CD14-positive monocyte (primary cell): ENCODE data around the gene C3orf18. TPM values are rescaled to one million over a fixed set of nuclear protein-coding genes. Genes with fewer than 3 reads are reported as not detected.

Source experiments
- DNase-seq, 3 donors: peaks; one replicate each; pipeline ENCODE4 v3.0.0-alpha.2; 2011 to 2022
- H2AFZ ChIP-seq: 2 replicates; pipeline ENCODE4 v1.6.0; 2012; ENCODE audit warnings: mild to moderate bottlenecking, low read depth, low read length, inconsistent platforms; ENCODE audit not compliant: insufficient read depth, poor library complexity, severe bottlenecking
- H3K27ac ChIP-seq, 2 donors: 1 replicate in 1 of 2; 2 replicates in 1 of 2; pipeline ENCODE4 v1.5.1; 2012 to 2013; ENCODE audit warnings: low read length in 2 of 2, control low read depth in 1 of 2, inconsistent platforms in 1 of 2, low read depth in 1 of 2, mild to moderate bottlenecking in 1 of 2
- H3K27me3 ChIP-seq, 2 donors: one replicate each; pipeline versions ENCODE4 v1.6.0 to v1.6.1; 2011 to 2013; ENCODE audit warnings: low read length in 2 of 2; ENCODE audit not compliant: control insufficient read depth in 2 of 2, insufficient read depth in 2 of 2
- H3K36me3 ChIP-seq, 2 donors: replicated peaks in 1 of 2; 1 replicate in 1 of 2; 2 replicates in 1 of 2; pipeline versions ENCODE4 v1.5.1 to v1.6.1; 2012 to 2013; ENCODE audit warnings: low read length in 2 of 2, control low read depth in 1 of 2, inconsistent platforms in 1 of 2, mild to moderate bottlenecking in 1 of 2; ENCODE audit not compliant: insufficient read depth in 2 of 2, control insufficient read depth in 1 of 2
- H3K4me1 ChIP-seq, 2 donors: 1 replicate in 1 of 2; 2 replicates in 1 of 2; pipeline versions ENCODE4 v1.5.1 to v1.6.1; 2012 to 2013; ENCODE audit warnings: low read length in 2 of 2, control low read depth in 1 of 2, inconsistent platforms in 1 of 2, mild to moderate bottlenecking in 1 of 2, moderate library complexity in 1 of 2; ENCODE audit not compliant: insufficient read depth in 2 of 2, control insufficient read depth in 1 of 2
- H3K4me2 ChIP-seq: replicated peaks from 2 replicates; pipeline ENCODE3; 2012; ENCODE audit warnings: low read length, moderate library complexity, mild to moderate bottlenecking; ENCODE audit not compliant: poor library complexity, severe bottlenecking; ENCODE audit errors: extremely low read depth
- H3K4me3 ChIP-seq, 3 experiments: fragments of 200-600 bp in 1 of 3; sonication (generic) in 1 of 3; replicated peaks in 1 of 3; 1 replicate in 2 of 3; 2 replicates in 1 of 3; pipeline ENCODE4 v1.5.1; 2011 to 2013; ENCODE audit warnings: low read length in 3 of 3, mild to moderate bottlenecking in 3 of 3, control low read depth in 2 of 3, low read depth in 2 of 3, inconsistent platforms in 1 of 3, moderate library complexity in 1 of 3
- H3K79me2 ChIP-seq: 2 replicates; pipeline ENCODE4 v1.6.0; 2012; ENCODE audit warnings: mild to moderate bottlenecking, control low read depth, inconsistent platforms, low read length, moderate library complexity; ENCODE audit not compliant: insufficient read depth
- H3K9ac ChIP-seq: 2 replicates; pipeline ENCODE4 v1.6.0; 2017; ENCODE audit warnings: low read length, mild to moderate bottlenecking; ENCODE audit not compliant: insufficient read depth, poor library complexity, severe bottlenecking
- H3K9me3 ChIP-seq, 2 donors: replicated peaks in 1 of 2; 1 replicate in 1 of 2; 2 replicates in 1 of 2; pipeline versions ENCODE4 v1.5.1 to v1.6.1; 2012 to 2013; ENCODE audit warnings: low read length in 2 of 2, control low read depth in 1 of 2; ENCODE audit not compliant: control insufficient read depth in 1 of 2, insufficient read depth in 1 of 2
- H4K20me1 ChIP-seq: 2 replicates; pipeline ENCODE4 v1.6.0; 2012; ENCODE audit warnings: mild to moderate bottlenecking, low read length, control low read depth, moderate library complexity; ENCODE audit not compliant: insufficient read depth
- H3K27ac Mint-ChIP-seq, 7 donors: one replicate each; pipeline ENCODE4 v1.8.0; 2020; ENCODE audit warnings: mild to moderate bottlenecking in 7 of 7, mixed read lengths in 7 of 7, moderate library complexity in 6 of 7, inconsistent platforms in 2 of 7
- H3K27me3 Mint-ChIP-seq, 3 donors: one replicate each; pipeline ENCODE4 v1.8.0; 2021 to 2022; ENCODE audit warnings: low read depth in 3 of 3, mild to moderate bottlenecking in 3 of 3, mixed read lengths in 3 of 3, moderate library complexity in 3 of 3, inconsistent platforms in 1 of 3
- H3K36me3 Mint-ChIP-seq, 2 donors: one replicate each; pipeline ENCODE4 v1.8.0; 2020; ENCODE audit warnings: mixed read lengths in 2 of 2, inconsistent platforms in 1 of 2, mild to moderate bottlenecking in 1 of 2
- H3K4me1 Mint-ChIP-seq: one replicate; pipeline ENCODE4 v1.8.0; 2020; ENCODE audit warnings: mild to moderate bottlenecking, mixed read lengths
- H3K4me3 Mint-ChIP-seq, 2 donors: one replicate each; pipeline ENCODE4 v1.8.0; 2020; ENCODE audit warnings: mild to moderate bottlenecking in 2 of 2, mixed read lengths in 2 of 2, moderate library complexity in 1 of 2
- H3K9me3 Mint-ChIP-seq, 7 donors: one replicate each; pipeline ENCODE4 v1.8.0; 2020 to 2022; ENCODE audit warnings: mixed read lengths in 7 of 7, mild to moderate bottlenecking in 6 of 7, moderate library complexity in 6 of 7, inconsistent platforms in 2 of 7
- CTCF ChIP-seq: fragments of 200-600 bp; IDR thresholded peaks from one replicate; pipeline ENCODE4 v1.8.0; 2022; ENCODE audit warnings: antibody characterized with exemption, mild to moderate bottlenecking
- WGBS: methylation state at CpG from one replicate; pipeline ENCODE4 v1.1.5; 2013; ENCODE audit warnings: missing lambda C conversion rate; ENCODE audit not compliant: insufficient coverage; 5-methylcytosine and 5-hydroxymethylcytosine counted together
- intact Hi-C, 2 donors: fragments of 100-400 bp; cut with micrococcal nuclease; formaldehyde crosslinking; loops; one replicate each; pipeline versions ENCODE4 v1.15.0 to v1.15.1; 2023
- polyA plus RNA-seq, 3 donors: library from polyadenylated mRNA; depleted of rRNA in 1 of 3; unstranded in 2 of 3; stranded (reverse) in 1 of 3; fragments of 300-500 nt in 2 of 3; fragments of >200 nt in 1 of 3; fragmentation: Illumina TruSeq in 2 of 3; gene quantifications; 1 replicate in 2 of 3; 2 replicates in 1 of 3; pipeline ENCODE4 v1.2.3, GENCODE V29; 2012 to 2021

Gene C3orf18
- polyA plus RNA-seq, 3 donors, result 0.18 to 1.5 (median 0.76) TPM

GRCh38 chr3:50599115-50599715, 31.7 kb upstream of the C3orf18 start:
- Histone ChIP-seq H3K4me1 (peaks cover 50 to 56% of the 10 kb centered on the region in 2 donors), H2AFZ (no peak overlapping the region), H3K4me3 (no peak overlapping the region), H3K4me2 (no peak overlapping the region), H3K9ac (no peak overlapping the region), H3K27ac (peak overlapping the region; percentile 8 to 85), H3K27me3 (no peaks in the 10 kb centered on the region), H4K20me1 (no peaks in the 10 kb centered on the region), H3K79me2 (peaks cover 33% of the 10 kb centered on the region), H3K9me3 (no peaks in the 10 kb centered on the region), H3K36me3 (peaks cover 5 to 7% of the 10 kb centered on the region in 2 donors)
- TF ChIP-seq CTCF, result no peak
- WGBS, result 90% methylated on average over 4 of the region's 6 CpGs
- Mint-ChIP-seq H3K4me1 (peaks cover 62% of the 10 kb centered on the region), H3K27me3 (peaks cover 0 to 1% (median 0%) of the 10 kb centered on the region in 3 donors), H3K9me3 (no peaks in the 10 kb centered on the region), H3K27ac (peak overlapping the region in 2 of 7 donors; percentile 61 to 83), H3K4me3 (no peak overlapping the region), H3K36me3 (peaks cover 21 to 29% of the 10 kb centered on the region in 2 donors)
- intact Hi-C loops, result no loop called here
- DNase-seq, result no peak

GRCh38 chr3:50594253-50594785, 26.8 kb upstream of the C3orf18 start:
- Histone ChIP-seq H3K27me3 (no peaks in the 10 kb centered on the region), H3K4me3 (no peak overlapping the region), H3K9me3 (no peaks in the 10 kb centered on the region), H3K4me2 (no peak overlapping the region), H3K9ac (no peak overlapping the region), H3K36me3 (no peaks in the 10 kb centered on the region), H2AFZ (no peak overlapping the region), H3K79me2 (no peaks in the 10 kb centered on the region), H3K4me1 (peaks cover 43 to 54% of the 10 kb centered on the region in 2 donors), H3K27ac (no peak overlapping the region), H4K20me1 (no peaks in the 10 kb centered on the region)
- peaks cover 0 to 1% of the 10 kb centered on the region in 2 donors for H3K36me3 Mint-ChIP-seq
- H3K4me1 Mint-ChIP-seq, result peaks cover 52% of the 10 kb centered on the region
- H3K27ac Mint-ChIP-seq, result peak overlapping the region in 1 of 7 donors; percentile 99
- peaks cover 0 to 2% (median 0%) of the 10 kb centered on the region in 3 donors for H3K27me3 Mint-ChIP-seq
- no peak overlapping the region for H3K4me3 Mint-ChIP-seq
- no peak for TF ChIP-seq CTCF
- no peaks in the 10 kb centered on the region for H3K9me3 Mint-ChIP-seq
- no peak for DNase-seq
- 43% methylated on average over 2 of the region's 2 CpGs for WGBS
- intact Hi-C loops, result no loop called here
